Upper lobe of left lung (tissue), 4 donors: ENCODE data around the gene COX8A.

Experiments used
- CTCF ChIP-seq, 6 experiments: fragments of 450-650 bp in 4 of 6; fragments of 200-600 bp in 2 of 6; sonication (generic) in 2 of 6; IDR thresholded peaks; one replicate each; pipeline ENCODE4 v1.5.1; 2016 to 2019; ENCODE audit warnings: antibody characterized with exemption in 6 of 6
- EP300 ChIP-seq, 4 donors: sonication (generic); formaldehyde crosslinking; IDR thresholded peaks; one replicate each; pipeline ENCODE4 v1.5.1; 2017; ENCODE audit warnings: antibody characterized with exemption in 4 of 4, control low read depth in 2 of 4
- POLR2A ChIP-seq, 4 donors: fragments of 450-650 bp; IDR thresholded peaks; one replicate each; pipeline ENCODE4 v1.5.1; 2016 to 2017; ENCODE audit warnings: antibody characterized with exemption in 4 of 4, mild to moderate bottlenecking in 2 of 4
- POLR2AphosphoS5 ChIP-seq, 2 donors: sonication (generic); formaldehyde crosslinking; IDR thresholded peaks; one replicate each; pipeline ENCODE4 v1.5.1; 2017; ENCODE audit warnings: antibody characterized with exemption in 2 of 2

- no peak for TF ChIP-seq CTCF (IDR thresholded peaks at IDR 0.05)
- no peak for TF ChIP-seq POLR2A (IDR thresholded peaks at IDR 0.05)
- TF ChIP-seq POLR2AphosphoS5 (IDR thresholded peaks at IDR 0.05): no peak
- TF ChIP-seq EP300 (IDR thresholded peaks at IDR 0.05): no peak
Observed at GRCh38 chr11:63979426-63979825, 5.0 kb downstream of the COX8A start.
